PFSK-1 (cell line): ENCODE measurements around the gene FXYD4.

ENCODE experiments used
- POLR2AphosphoS5 ChIP-seq: IDR thresholded peaks from 2 replicates; pipeline ENCODE4 v1.6.1; 2012; ENCODE audit warnings: low read depth, mild to moderate bottlenecking, control low read depth, low read length, moderate library complexity
- REST ChIP-seq, 2 experiments: IDR thresholded peaks; 2 replicates each; pipeline versions ENCODE4 v1.6.1 to v1.8.0; 2011 to 2012; ENCODE audit warnings: low read depth in 2 of 2, low read length in 2 of 2, control low read depth in 1 of 2, inconsistent platforms in 1 of 2, mild to moderate bottlenecking in 1 of 2, moderate library complexity in 1 of 2; ENCODE audit not compliant: insufficient read depth in 1 of 2
- SIN3A ChIP-seq: IDR thresholded peaks from 2 replicates; pipeline ENCODE4 v1.6.1; 2012; ENCODE audit warnings: mild to moderate bottlenecking, low read length, moderate library complexity, borderline replicate concordance; ENCODE audit not compliant: insufficient read depth
- TAF1 ChIP-seq: IDR thresholded peaks from 2 replicates; pipeline ENCODE4 v1.6.1; 2012; ENCODE audit warnings: low read length, control low read depth, borderline replicate concordance; ENCODE audit not compliant: insufficient read depth

- TF ChIP-seq SIN3A = no peak
- no peak for TF ChIP-seq REST (IDR thresholded peaks at IDR 0.05; ENCODE audit: insufficient read depth in 1 of 2, low read depth in 2 of 2, low read length in 2 of 2)
- no peak for TF ChIP-seq TAF1
- TF ChIP-seq POLR2AphosphoS5 = no peak
Measured at GRCh38 chr10:43373461-43373860, 2.0 kb downstream of the FXYD4 start.
